Peyer's patch (tissue), 4 donors: ENCODE data around the gene KCNIP3.

ENCODE experiments used
- CTCF ChIP-seq, 6 experiments: fragments of 450-650 bp in 4 of 6; fragments of 200-600 bp in 2 of 6; sonication (generic) in 1 of 6; IDR thresholded peaks; one replicate each; pipeline ENCODE4 v1.5.1; 2017 to 2019; ENCODE audit warnings: antibody characterized with exemption in 6 of 6, mild to moderate bottlenecking in 3 of 6, moderate library complexity in 1 of 6
- POLR2A ChIP-seq, 2 donors: fragments of 450-650 bp; IDR thresholded peaks; one replicate each; pipeline ENCODE4 v1.5.1; 2017; ENCODE audit warnings: antibody characterized with exemption in 2 of 2, mild to moderate bottlenecking in 2 of 2, moderate library complexity in 2 of 2

GRCh38 chr2:95333888-95334338 is 36.8 kb downstream of the KCNIP3 start:
- TF ChIP-seq CTCF (IDR thresholded peaks at IDR 0.05) (no peak), POLR2A (IDR thresholded peaks at IDR 0.05) (no peak)
